Measurements from ENCODE around the gene ELF3.

DNA sequence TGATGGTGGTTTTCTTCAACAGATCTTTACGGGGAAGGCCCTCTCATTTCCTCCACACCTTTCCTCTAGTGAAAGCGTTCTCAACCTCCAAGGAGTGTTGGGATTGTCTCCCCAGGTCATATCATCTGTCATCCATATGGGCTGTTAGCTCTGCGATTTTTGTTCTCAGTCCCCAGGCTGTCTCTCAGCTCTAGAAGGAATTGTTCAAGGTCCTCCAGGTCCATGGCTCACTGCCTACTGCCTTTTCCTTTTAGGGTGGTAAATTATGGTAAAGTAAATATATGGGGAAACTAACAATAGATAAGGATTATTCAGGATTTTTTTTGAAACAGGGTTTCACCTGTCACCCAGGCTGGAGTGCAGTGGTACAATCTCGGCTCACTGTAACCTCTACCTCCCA is 37.6 kb downstream of the ELF3 start:
- TF ChIP-seq, protein P1, sequence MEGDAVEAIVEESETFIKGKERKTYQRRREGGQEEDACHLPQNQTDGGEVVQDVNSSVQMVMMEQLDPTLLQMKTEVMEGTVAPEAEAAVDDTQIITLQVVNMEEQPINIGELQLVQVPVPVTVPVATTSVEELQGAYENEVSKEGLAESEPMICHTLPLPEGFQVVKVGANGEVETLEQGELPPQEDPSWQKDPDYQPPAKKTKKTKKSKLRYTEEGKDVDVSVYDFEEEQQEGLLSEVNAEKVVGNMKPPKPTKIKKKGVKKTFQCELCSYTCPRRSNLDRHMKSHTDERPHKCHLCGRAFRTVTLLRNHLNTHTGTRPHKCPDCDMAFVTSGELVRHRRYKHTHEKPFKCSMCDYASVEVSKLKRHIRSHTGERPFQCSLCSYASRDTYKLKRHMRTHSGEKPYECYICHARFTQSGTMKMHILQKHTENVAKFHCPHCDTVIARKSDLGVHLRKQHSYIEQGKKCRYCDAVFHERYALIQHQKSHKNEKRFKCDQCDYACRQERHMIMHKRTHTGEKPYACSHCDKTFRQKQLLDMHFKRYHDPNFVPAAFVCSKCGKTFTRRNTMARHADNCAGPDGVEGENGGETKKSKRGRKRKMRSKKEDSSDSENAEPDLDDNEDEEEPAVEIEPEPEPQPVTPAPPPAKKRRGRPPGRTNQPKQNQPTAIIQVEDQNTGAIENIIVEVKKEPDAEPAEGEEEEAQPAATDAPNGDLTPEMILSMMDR (IDR thresholded peaks at IDR 0.05), result no peak
- no peak for TF ChIP-seq POLR2A (IDR thresholded peaks at IDR 0.05)

All from body of pancreas (tissue), 4 donors.